Measurements from ENCODE around the gene CTDSPL.

The CTDSPL gene

GRCh38 chr3:38000965-38001455, 139.3 kb downstream of the CTDSPL start:
- TF ChIP-seq CTCF (IDR thresholded peaks at IDR 0.05; ENCODE audit: low read length, missing control alignments) = no peak

DNA sequence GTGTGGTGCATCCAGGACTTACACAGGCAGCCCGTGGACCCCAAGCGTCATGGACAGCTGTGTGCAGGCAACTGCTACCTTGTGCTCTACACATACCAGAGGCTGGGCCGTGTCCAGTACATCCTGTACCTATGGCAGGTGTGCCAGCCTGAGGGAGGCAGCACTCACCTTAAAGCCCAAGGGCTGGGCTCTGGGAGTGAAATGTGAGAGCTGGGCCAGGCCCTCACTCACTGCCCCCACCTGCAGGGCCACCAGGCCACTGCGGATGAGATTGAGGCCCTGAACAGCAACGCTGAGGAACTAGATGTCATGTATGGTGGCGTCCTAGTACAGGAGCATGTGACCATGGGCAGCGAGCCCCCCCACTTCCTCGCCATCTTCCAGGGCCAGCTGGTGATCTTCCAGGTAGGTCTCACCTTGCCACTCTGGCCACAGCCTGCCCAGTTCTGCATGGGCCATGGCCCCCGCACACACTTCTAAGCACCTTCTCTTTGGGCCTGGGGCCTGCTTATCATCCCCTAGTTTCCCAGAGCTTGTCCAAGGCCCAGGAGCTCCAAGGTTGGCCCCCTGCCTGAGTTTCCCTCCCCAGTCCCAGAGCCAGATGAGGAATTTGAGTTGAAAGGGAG, 139.9 kb downstream of the CTDSPL start:
- no peak overlapping the region for H3K4me3 ChIP-seq (replicated peaks; ENCODE audit: low read depth, low read length)
- DNase-seq (ENCODE audit: low read depth) = no peak
- peak; percentile 5 for TF ChIP-seq CTCF (IDR thresholded peaks at IDR 0.05; ENCODE audit: low read length, missing control alignments)

More at GRCh38 chr3:38000965-38001455, 139.3 kb downstream of the CTDSPL start:
- H3K4me3 ChIP-seq (replicated peaks; ENCODE audit: low read depth, low read length) = no peak overlapping the region
- no peak for DNase-seq (ENCODE audit: low read depth)

DNA sequence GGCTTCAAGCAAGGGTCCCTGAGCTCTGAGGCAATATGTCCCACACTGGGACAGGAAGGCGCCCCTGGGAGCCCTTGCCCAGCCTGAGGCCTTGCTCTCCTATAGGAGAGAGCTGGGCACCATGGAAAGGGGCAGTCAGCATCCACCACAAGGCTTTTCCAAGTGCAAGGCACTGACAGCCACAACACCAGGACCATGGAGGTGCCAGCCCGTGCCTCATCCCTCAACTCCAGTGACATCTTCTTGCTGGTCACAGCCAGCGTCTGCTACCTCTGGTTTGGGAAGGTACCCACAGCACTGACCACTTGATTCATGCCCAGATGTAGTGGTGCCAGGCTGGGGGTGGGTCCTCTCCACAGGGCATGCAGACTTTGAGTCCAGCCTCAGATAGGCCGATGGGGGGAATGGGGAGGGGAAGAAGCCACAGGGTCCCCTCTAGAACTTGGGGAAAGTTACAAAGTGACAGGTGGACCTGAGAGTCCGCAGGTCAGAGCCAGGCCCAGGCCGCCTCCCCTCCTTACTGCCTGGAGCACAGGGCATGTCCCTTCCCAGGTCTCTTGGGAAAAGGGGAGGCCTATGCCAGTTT, 140.7 kb downstream of the CTDSPL start:
- no peak overlapping the region for H3K4me3 ChIP-seq (replicated peaks; ENCODE audit: low read depth, low read length)
- DNase-seq (ENCODE audit: low read depth) = no peak
- no peak for TF ChIP-seq CTCF (IDR thresholded peaks at IDR 0.05; ENCODE audit: low read length, missing control alignments)

DNA sequence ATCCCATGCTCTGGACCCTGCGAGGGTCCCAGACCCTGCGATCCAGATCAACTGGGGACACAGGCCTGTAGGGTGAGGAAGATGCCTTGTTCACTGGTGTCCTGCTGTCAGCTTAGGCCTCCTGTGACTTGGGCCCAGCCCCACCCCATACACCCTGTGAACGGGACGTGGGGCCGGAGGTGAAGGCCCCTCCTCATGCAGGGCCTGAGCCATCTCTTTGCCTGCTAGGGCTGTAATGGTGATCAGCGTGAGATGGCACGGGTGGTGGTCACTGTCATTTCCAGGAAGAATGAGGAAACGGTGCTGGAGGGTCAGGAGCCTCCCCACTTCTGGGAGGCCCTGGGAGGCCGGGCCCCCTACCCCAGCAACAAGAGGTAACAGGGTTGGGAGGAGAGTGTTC, 141.3 kb downstream of the CTDSPL start:
- DNase-seq (ENCODE audit: low read depth) = no peak
- no peak for TF ChIP-seq CTCF (IDR thresholded peaks at IDR 0.05; ENCODE audit: low read length, missing control alignments)

DNA sequence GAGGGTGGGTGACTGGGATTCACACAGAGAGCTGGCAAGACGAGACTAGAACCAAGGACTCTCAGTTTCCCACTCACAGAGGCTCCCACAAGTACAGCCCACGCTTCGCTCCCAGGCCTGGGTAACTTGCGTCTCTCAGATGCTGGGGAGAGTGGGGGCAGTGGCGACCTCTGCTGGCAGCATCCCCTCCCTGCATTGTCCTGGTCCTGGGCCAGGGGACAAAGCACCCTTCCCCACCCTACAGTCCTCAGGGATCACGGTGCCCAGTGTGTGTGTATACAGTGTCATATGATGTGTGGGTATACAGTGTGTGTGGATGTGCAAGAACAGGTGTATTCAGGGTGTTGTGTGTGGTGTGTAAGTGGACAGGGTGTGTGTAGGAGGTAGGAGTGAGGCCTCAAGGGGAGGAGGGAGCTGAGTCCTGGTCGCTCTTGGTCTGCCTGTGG, 141.7 kb downstream of the CTDSPL start:
- peak; percentile 52 for DNase-seq (ENCODE audit: low read depth)
- no peak overlapping the region for H3K4me3 ChIP-seq (replicated peaks; ENCODE audit: low read depth, low read length)
- peak; percentile 87 for TF ChIP-seq CTCF (IDR thresholded peaks at IDR 0.05; ENCODE audit: low read length, missing control alignments)

More for the DNA sequence above, 141.3 kb downstream of the CTDSPL start:
- no peak overlapping the region for H3K4me3 ChIP-seq (replicated peaks; ENCODE audit: low read depth, low read length)

DNA sequence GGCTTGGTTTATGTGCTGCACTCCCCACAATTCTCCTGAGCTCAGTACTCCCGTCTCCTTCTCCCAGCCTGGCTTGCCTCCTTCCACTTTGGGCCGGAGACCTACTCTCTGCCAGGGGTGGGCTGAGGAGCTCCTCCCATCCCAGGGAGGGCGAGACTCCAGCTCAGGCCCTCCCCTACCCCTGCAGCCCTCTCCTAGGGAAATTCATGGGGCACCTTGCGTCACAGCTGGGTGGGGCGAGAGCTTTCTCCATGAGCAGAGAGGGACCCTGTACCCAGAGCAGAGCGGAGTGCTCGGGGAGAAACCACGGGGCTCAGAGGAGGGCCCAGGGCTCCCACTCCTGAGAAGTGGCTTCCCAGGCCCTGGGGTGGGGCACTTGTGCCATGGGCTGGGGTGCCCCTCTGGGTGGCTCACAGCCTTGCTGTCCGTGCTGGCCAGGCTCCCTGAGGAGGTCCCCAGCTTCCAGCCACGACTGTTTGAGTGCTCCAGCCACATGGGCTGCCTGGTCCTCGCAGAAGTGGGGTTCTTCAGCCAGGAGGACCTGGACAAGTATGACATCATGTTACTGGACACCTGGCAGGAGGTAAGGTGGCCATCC, 142.2 kb downstream of the CTDSPL start:
- TF ChIP-seq CTCF (IDR thresholded peaks at IDR 0.05; ENCODE audit: low read length, missing control alignments) = no peak
- no peak overlapping the region for H3K4me3 ChIP-seq (replicated peaks; ENCODE audit: low read depth, low read length)
- no peak for DNase-seq (ENCODE audit: low read depth)
